ENCODE measurements around the gene ZNF628. TPM values are rescaled to one million over a fixed set of nuclear protein-coding genes. Genes with fewer than 3 reads are reported as not detected.

Gene ZNF628
- total RNA-seq, 2 donors from 2014 or later = 9.9 to 12.6 TPM

DNA sequence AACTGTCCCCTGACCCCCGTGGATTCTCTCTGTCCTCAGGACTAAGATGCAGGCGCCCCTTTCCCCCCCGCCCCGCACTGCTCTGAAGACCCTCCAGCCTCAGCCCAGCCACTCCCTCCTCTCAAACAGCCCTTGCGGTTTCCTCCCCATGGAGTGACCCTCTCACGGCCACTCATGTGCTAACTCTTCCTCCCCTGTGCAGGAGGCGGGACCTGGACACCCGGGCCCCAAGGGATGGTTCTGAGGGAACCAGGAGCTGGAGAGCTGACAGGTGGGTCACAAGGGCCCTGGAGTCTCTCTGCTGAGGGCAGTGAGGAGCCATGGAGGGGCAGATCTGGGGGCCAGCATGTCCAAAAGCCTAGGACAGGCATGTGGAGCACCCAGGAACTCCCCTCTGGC lies 16.9 kb upstream of the ZNF628 start:
- H3K27ac Mint-ChIP-seq = no peak overlapping the region
- H3K9me3 Mint-ChIP-seq = no peaks in the 10 kb centered on the region
- H3K27ac ChIP-seq (ENCODE audit: low read depth, low read length) = no peak overlapping the region
- no peak for DNase-seq
- H3K4me1 ChIP-seq (ENCODE audit: control insufficient read depth, insufficient read depth, low read length) = peaks cover 4% of the 10 kb centered on the region
- H3K36me3 Mint-ChIP-seq (ENCODE audit: low read depth) = peaks cover 20% of the 10 kb centered on the region
- peak overlapping the region; percentile 90 for H3K4me3 ChIP-seq (ENCODE audit: low read length)
- H3K4me3 Mint-ChIP-seq = peak overlapping the region; percentile 69
- no peak overlapping the region for H3K9ac ChIP-seq (ENCODE audit: extremely low read depth, low read length, poor library complexity, severe bottlenecking)
- 89% methylated on average over 8 of the region's 8 CpGs; no CpG with 5 or more reads in 1 of the 2 experiments for WGBS, 2 experiments (ENCODE audit: insufficient coverage in 1 of 2, insufficient read length in 1 of 2)
- no peaks in the 10 kb centered on the region for H3K27me3 ChIP-seq (ENCODE audit: control insufficient read depth, insufficient read depth, low read length, poor library complexity, severe bottlenecking)
- no peaks in the 10 kb centered on the region for H3K9me3 ChIP-seq (ENCODE audit: control insufficient read depth, low read length)
- TF ChIP-seq CTCF (conservative IDR thresholded peaks at IDR 0.05) = no peak
- H3K27me3 Mint-ChIP-seq (ENCODE audit: insufficient read depth) = peaks cover 20% of the 10 kb centered on the region
- no peaks in the 10 kb centered on the region for H3K36me3 ChIP-seq (ENCODE audit: control insufficient read depth, insufficient read depth, low read length)
- H3K4me1 Mint-ChIP-seq = peaks cover 18% of the 10 kb centered on the region

DNA sequence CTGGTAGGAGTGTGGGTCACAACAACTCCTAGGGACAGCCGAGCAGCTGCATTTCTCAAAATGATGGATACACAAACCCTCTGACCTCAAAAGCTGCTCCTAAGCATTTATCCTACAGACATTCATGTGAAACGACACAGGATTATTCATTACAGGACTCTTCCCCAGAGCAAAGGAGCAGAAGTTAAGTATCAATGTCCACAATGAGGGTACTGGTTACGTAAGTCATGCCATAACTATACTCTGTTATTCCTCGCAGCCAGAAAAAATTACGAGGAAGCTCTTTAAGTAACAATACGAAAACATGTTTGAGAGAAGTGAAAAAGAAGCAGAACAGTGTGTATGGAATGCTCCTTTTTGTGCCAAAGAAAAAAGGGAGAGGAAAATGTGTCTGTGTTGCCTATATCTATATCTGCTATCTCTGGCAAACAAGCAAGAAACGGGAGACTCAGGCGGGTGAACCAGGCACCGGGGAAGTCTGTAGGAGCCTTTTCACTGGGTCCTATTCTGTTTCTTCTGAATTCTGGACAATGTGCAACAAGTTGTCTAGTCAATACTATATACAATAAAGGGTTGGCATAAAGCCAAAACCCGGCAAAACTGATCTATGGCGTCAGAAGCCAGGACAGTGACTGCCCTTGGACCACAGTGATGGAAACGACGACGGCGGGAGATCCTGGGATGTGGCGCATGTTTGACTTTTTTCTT lies 16.3 kb upstream of the ZNF628 start:
- H3K9me3 ChIP-seq (ENCODE audit: control insufficient read depth, low read length) = no peaks in the 10 kb centered on the region
- DNase-seq = no peak
- peaks cover 22% of the 10 kb centered on the region for H3K27me3 Mint-ChIP-seq (ENCODE audit: insufficient read depth)
- no peak overlapping the region for H3K27ac Mint-ChIP-seq
- H3K36me3 ChIP-seq (ENCODE audit: control insufficient read depth, insufficient read depth, low read length) = no peaks in the 10 kb centered on the region
- H3K4me3 ChIP-seq (ENCODE audit: low read length) = peak overlapping the region; percentile 90
- no peak overlapping the region for H3K27ac ChIP-seq (ENCODE audit: low read depth, low read length)
- H3K4me1 ChIP-seq (ENCODE audit: control insufficient read depth, insufficient read depth, low read length) = peaks cover 4% of the 10 kb centered on the region
- no peaks in the 10 kb centered on the region for H3K27me3 ChIP-seq (ENCODE audit: control insufficient read depth, insufficient read depth, low read length, poor library complexity, severe bottlenecking)
- H3K9me3 Mint-ChIP-seq = no peaks in the 10 kb centered on the region
- H3K36me3 Mint-ChIP-seq (ENCODE audit: low read depth) = peaks cover 17% of the 10 kb centered on the region
- no peak for TF ChIP-seq CTCF (conservative IDR thresholded peaks at IDR 0.05)
- no peak overlapping the region for H3K9ac ChIP-seq (ENCODE audit: extremely low read depth, low read length, poor library complexity, severe bottlenecking)
- 76 to 85% methylated on average over 12 to 16 of the region's 16 CpGs for WGBS, 2 experiments (ENCODE audit: insufficient coverage in 1 of 2, insufficient read length in 1 of 2)
- H3K4me1 Mint-ChIP-seq = peaks cover 18% of the 10 kb centered on the region
- peak overlapping the region; percentile 69 for H3K4me3 Mint-ChIP-seq

DNA sequence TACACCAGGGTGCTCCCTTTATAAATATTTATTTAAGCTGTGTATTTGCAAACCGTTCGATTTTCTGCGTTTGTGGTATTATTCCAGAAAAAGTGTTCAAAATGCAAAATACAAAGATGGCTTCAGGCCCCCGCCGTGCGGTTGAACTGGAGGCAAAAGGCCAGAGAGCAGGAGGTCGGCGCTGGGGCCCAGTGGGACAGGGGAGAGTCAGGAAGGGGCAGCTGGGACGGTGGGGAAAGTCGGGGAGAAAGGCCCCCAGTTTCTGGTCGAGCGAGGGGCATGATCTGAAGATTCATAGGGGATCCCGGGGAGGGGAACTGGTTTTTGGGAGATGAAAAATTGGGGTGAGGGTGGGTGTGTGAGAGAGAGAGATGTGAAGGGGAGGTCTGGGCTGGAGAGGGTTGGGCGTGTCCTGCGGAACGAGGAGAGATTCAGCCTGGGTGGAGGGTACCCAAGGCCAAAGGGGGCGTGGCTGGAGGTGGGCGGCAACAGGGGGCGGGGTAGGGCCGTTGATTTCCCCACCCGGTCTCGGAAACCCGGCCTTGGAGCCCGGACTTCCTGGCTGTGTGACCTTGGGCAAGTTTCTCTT lies 15.7 kb upstream of the ZNF628 start:
- peak; percentile 96 for DNase-seq
- Histone ChIP-seq H3K36me3 (ENCODE audit: control insufficient read depth, insufficient read depth, low read length) (no peaks in the 10 kb centered on the region), H3K27ac (ENCODE audit: low read depth, low read length) (no peak overlapping the region), H3K4me3 (ENCODE audit: low read length) (peak overlapping the region; percentile 90), H3K9ac (ENCODE audit: extremely low read depth, low read length, poor library complexity, severe bottlenecking) (peak overlapping the region; percentile 68), H3K27me3 (ENCODE audit: control insufficient read depth, insufficient read depth, low read length, poor library complexity, severe bottlenecking) (no peaks in the 10 kb centered on the region), H3K9me3 (ENCODE audit: control insufficient read depth, low read length) (no peaks in the 10 kb centered on the region), H3K4me1 (ENCODE audit: control insufficient read depth, insufficient read depth, low read length) (peaks cover 4% of the 10 kb centered on the region)
- H3K4me1 Mint-ChIP-seq = peaks cover 18% of the 10 kb centered on the region
- peaks cover 29% of the 10 kb centered on the region for H3K27me3 Mint-ChIP-seq (ENCODE audit: insufficient read depth)
- no peak for TF ChIP-seq CTCF (conservative IDR thresholded peaks at IDR 0.05)
- peak overlapping the region; percentile 69 for H3K4me3 Mint-ChIP-seq
- no peaks in the 10 kb centered on the region for H3K9me3 Mint-ChIP-seq
- 14 to 31% methylated on average over 12 to 24 of the region's 24 CpGs for WGBS, 2 experiments (ENCODE audit: insufficient coverage in 1 of 2, insufficient read length in 1 of 2)
- H3K36me3 Mint-ChIP-seq (ENCODE audit: low read depth) = peaks cover 10% of the 10 kb centered on the region
- peak overlapping the region; percentile 85 for H3K27ac Mint-ChIP-seq
